ENCODE data around the gene LPP. TPM values are rescaled to one million over a fixed set of nuclear protein-coding genes. Genes with fewer than 3 reads are reported as not detected.

LPP gene
- total and polyA plus RNA-seq, 2 of the 4 experiments (the other 2 are of a cell fraction) = 16.0 to 130 TPM

- Histone ChIP-seq H3K9me1 (ENCODE audit: insufficient read depth, low read length) (peaks cover 3% of the 10 kb centered on the region; the same call in 1 of the 2 replicates), H3K27me3 (ENCODE audit: control insufficient read depth, insufficient read depth, low read length) (no peaks in the 10 kb centered on the region), H4K5ac (ENCODE audit: low read depth, low read length) (no peak overlapping the region), H3K4ac (ENCODE audit: low read depth, low read length) (no peak overlapping the region), H4K8ac (ENCODE audit: low read depth in 2 of 2, low read length in 2 of 2) (no peak overlapping the region), H2AFZ (replicated peaks; ENCODE audit: low read length, poor library complexity) (no peak overlapping the region), H3K4me3 (ENCODE audit: insufficient read depth, low read depth, low read length) (no peak overlapping the region), H2BK15ac (ENCODE audit: low read depth, low read length) (no peak overlapping the region), H2AK5ac (ENCODE audit: low read depth, low read length) (no peak overlapping the region), H2BK5ac (ENCODE audit: low read depth, low read length, poor library complexity, severe bottlenecking) (no peak overlapping the region), H3K79me1 (ENCODE audit: low read depth in 1 of 2, low read length in 2 of 2) (peaks cover 28 to 42% of the 10 kb centered on the region in 2 experiments), H3K4me2 (ENCODE audit: low read depth, low read length) (no peak overlapping the region), H3K14ac (replicated peaks; ENCODE audit: low read depth, low read length) (no peak overlapping the region), H2BK20ac (ENCODE audit: low read depth, low read length) (no peak overlapping the region), H3K18ac (ENCODE audit: low read depth, low read length) (no peak overlapping the region), H3K27ac (ENCODE audit: insufficient read depth, low read length) (no peak overlapping the region), H4K20me1 (ENCODE audit: insufficient read depth, low read length) (0 out of 2 replicates have a peak, but pooled peaks cover under 1% of the 10 kb centered on the region), H3K9ac (ENCODE audit: low read depth, low read length) (no peak overlapping the region), H3K9me3 (ENCODE audit: control insufficient read depth, insufficient read depth, low read length) (no peaks in the 10 kb centered on the region), H2BK120ac (ENCODE audit: low read depth, low read length) (no peak overlapping the region), H3K4me1 (ENCODE audit: control insufficient read depth, insufficient read depth, low read length) (peaks cover 5% of the 10 kb centered on the region), H4K91ac (ENCODE audit: insufficient read depth, low read depth, low read length) (no peak overlapping the region), H2AK9ac (replicated peaks; ENCODE audit: low read depth, low read length, poor library complexity) (no peak overlapping the region), H3K36me3 (ENCODE audit: control insufficient read depth, insufficient read depth, low read length) (no peaks in the 10 kb centered on the region), H3K23ac (ENCODE audit: low read depth, low read length) (no peak overlapping the region; the same call in 1 of the 2 replicates), H3K56ac (ENCODE audit: extremely low read depth, insufficient read depth, low read length) (no peak overlapping the region)
- intact Hi-C loops (cut with micrococcal nuclease) = no loop called here
- ATAC-seq (ENCODE audit: low read depth) (no peak), DNase-seq (no peak)
- in situ Hi-C loops (cut with MboI; ENCODE audit: low sequenced_read_pairs) = no loop called here
- POLR2A ChIA-PET (ENCODE audit: unreplicated experiment) = interaction anchor here (0.6 kb wide), 1 partner anchor 40 kb away, joined by 3 read pairs; no protein-coding TSS in a partner anchor
- TF ChIP-seq MXI1 (IDR thresholded peaks at IDR 0.05; ENCODE audit: borderline replicate concordance, low read depth, low read length) (no peak), SMC3 (IDR thresholded peaks at IDR 0.05; ENCODE audit: low read depth, low read length) (no peak), MAZ (IDR thresholded peaks at IDR 0.05; ENCODE audit: borderline replicate concordance, low read depth, low read length) (no peak), MAFK (IDR thresholded peaks at IDR 0.05; ENCODE audit: low read depth, low read length) (no peak), ELK1 (IDR thresholded peaks at IDR 0.05; ENCODE audit: borderline replicate concordance, low read depth, low read length) (no peak), CTCF (conservative IDR thresholded peaks at IDR 0.05; ENCODE audit: low read depth, low read length) (no peak), RAD21 (IDR thresholded peaks at IDR 0.05; ENCODE audit: low read length) (no peak), POLR2A (IDR thresholded peaks at IDR 0.05; ENCODE audit: low read depth, low read length) (no peak)
- dilution Hi-C loops (cut with HindIII; ENCODE audit: low sequenced_read_pairs, unreplicated experiment) = no loop called here
- no CpG with 5 or more reads among the region's 3 CpGs for WGBS, 2 experiments (ENCODE audit: extremely low coverage in 2 of 2, insufficient read length in 1 of 2)
- CTCF ChIA-PET = interaction anchor here (1.0 kb wide), 1 partner anchor 11 kb away, joined by 3 read pairs; no protein-coding TSS in a partner anchor
- no TSS peak for BruUV-seq (replicated peaks)
These were observed 687.9 kb downstream of the LPP start for GRCh38 chr3:188841906-188842305.
